A549 (cell line): Measurements from ENCODE around the gene CDK16. TPM values are rescaled to one million over a fixed set of nuclear protein-coding genes. Genes with fewer than 3 reads are reported as not detected.
A peak's percentile ranks its signal among the peaks of the same experiment; 100 is the strongest.

Experiments used
- ATAC-seq, 2 experiments: fragments of 200-7000 bp in 1 of 2; fragments of >200 bp in 1 of 2; cut with Nextera tagmentation in 1 of 2; cut with Tn5 transposase in 1 of 2; 3 replicates each; pipeline versions ENCODE4 v1.8.0 to v1.9.1; 2018 to 2020; ENCODE audit warnings: mild to moderate bottlenecking in 1 of 2, moderate library complexity in 1 of 2
- CTCF ChIA-PET: fragments of 300-600 bp; sonication (Branson Sonifier 250); formaldehyde crosslinking; extraction: SDS; loops from one replicate; lab custom pipeline; 2021; ENCODE audit warnings: antibody characterized with exemption, inconsistent platforms; lab: Yijun Ruan, JAX
- POLR2A ChIA-PET: fragments of 350-600 bp; formaldehyde crosslinking; extraction: SDS; loops from one replicate; lab custom pipeline; 2021; ENCODE audit warnings: antibody characterized with exemption, inconsistent platforms; lab: Yijun Ruan, JAX
- DNase-seq, 2 experiments: peaks; one replicate each; pipeline versions ENCODE4 v3.0.0 to v3.0.0-alpha.2; 2011 to 2016; ENCODE audit warnings: low read depth in 1 of 2, low spot score in 1 of 2
- FAIRE-seq: peaks from 2 replicates; lab custom pipeline; 2011; peaks lifted over from hg19 to GRCh38; lab: Jason Lieb, UNC
- H3K27ac ChIP-seq, 2 experiments: fragments of >200 bp; sonication (Bioruptor Twin); formaldehyde crosslinking; 3 replicates each; pipeline ENCODE4 v1.5.1; 2016 to 2017
- H3K4me1 ChIP-seq: fragments of >200 bp; sonication (Bioruptor Twin); formaldehyde crosslinking; 3 replicates; pipeline ENCODE4 v1.6.1; 2016
- H3K4me2 ChIP-seq: fragments of >200 bp; sonication (Bioruptor Twin); formaldehyde crosslinking; 3 replicates; pipeline ENCODE4 v1.6.1; 2016
- H3K4me3 ChIP-seq: fragments of >200 bp; sonication (Bioruptor Twin); formaldehyde crosslinking; 3 replicates; pipeline ENCODE4 v1.5.1; 2016
- H3K9me3 ChIP-seq: fragments of >200 bp; sonication (Bioruptor Twin); formaldehyde crosslinking; 3 replicates; pipeline ENCODE4 v1.6.1; 2016
- EP300 ChIP-seq, 2 experiments: fragments of >200 bp; sonication (Bioruptor Twin); formaldehyde crosslinking; IDR thresholded peaks; 2 replicates in 1 of 2; 3 replicates in 1 of 2; pipeline ENCODE4 v1.6.1; 2016 to 2017
- FOSL2 ChIP-seq, 2 experiments: fragments of 450-650 bp in 1 of 2; fragments of >200 bp in 1 of 2; sonication (Bioruptor Twin) in 1 of 2; formaldehyde crosslinking; IDR thresholded peaks; 2 replicates each; pipeline versions ENCODE4 v1.5.0 to v1.6.1; 2016 to 2020; ENCODE audit warnings: mild to moderate bottlenecking in 1 of 2, moderate library complexity in 1 of 2
- GATA3 ChIP-seq: IDR thresholded peaks from 2 replicates; pipeline ENCODE4 v1.6.1; 2012; ENCODE audit warnings: borderline replicate concordance
- HEYL ChIP-seq: fragments of 250-450 bp; sonication (Bioruptor Pico); IDR thresholded peaks from 2 replicates; pipeline ENCODE4 v1.8.0; 2021; ENCODE audit warnings: mild to moderate bottlenecking, moderate library complexity
- KDM1A ChIP-seq: fragments of 200-600 bp; sonication (generic); IDR thresholded peaks from 2 replicates; pipeline ENCODE4 v1.6.1; 2016; ENCODE audit warnings: low read depth, mild to moderate bottlenecking
- MAZ ChIP-seq: fragments of 150-350 bp; IDR thresholded peaks from 2 replicates; pipeline ENCODE4 v1.6.1; 2014; ENCODE audit warnings: antibody characterized with exemption, low read depth, low read length, borderline replicate concordance
- RCOR1 ChIP-seq: fragments of 150-350 bp; IDR thresholded peaks from 2 replicates; pipeline ENCODE4 v1.6.1; 2014; ENCODE audit warnings: antibody characterized with exemption, low read length, low read depth
- TP53 ChIP-seq: fragments of 250-450 bp; sonication (Bioruptor Pico); IDR thresholded peaks from 2 replicates; pipeline ENCODE4 v1.5.0; 2021; ENCODE audit warnings: mild to moderate bottlenecking, moderate library complexity
- ZC3H11A ChIP-seq: fragments of 450-650 bp; IDR thresholded peaks from 2 replicates; pipeline ENCODE4 v1.6.1; 2014; ENCODE audit warnings: antibody characterized with exemption, mild to moderate bottlenecking
- WGBS: methylation state at CpG from one replicate; pipeline ENCODE4 v1.1.6; 2017; ENCODE audit errors: missing lambda C conversion rate; 5-methylcytosine and 5-hydroxymethylcytosine counted together
- polyA plus RNA-seq, 4 experiments: library from polyadenylated mRNA; depleted of rRNA in 3 of 4; stranded (reverse); fragments of >200 nt; fragmentation: RNase III in 1 of 4; extraction: RNeasy Plus Mini Kit Qiagen cat#74134 plus additional on column Dnase treatment in 1 of 4; gene quantifications; 2 replicates in 3 of 4; 3 replicates in 1 of 4; pipeline ENCODE4 v1.2.3, GENCODE V29; 2011 to 2017
- TF ChIP-seq, protein P1 (sequence below): IDR thresholded peaks from 2 replicates; pipeline ENCODE4 v1.6.1; 2012
- TF ChIP-seq, protein P2 (sequence below): fragments of 450-650 bp; IDR thresholded peaks from 2 replicates; pipeline ENCODE4 v1.6.1; 2014; ENCODE audit warnings: antibody characterized with exemption
- TF ChIP-seq, protein P3 (sequence below): fragments of >200 bp; sonication (Bioruptor Twin); formaldehyde crosslinking; IDR thresholded peaks from 2 replicates; pipeline ENCODE4 v1.6.1; 2016
- TF ChIP-seq, protein P4 (sequence below): fragments of 250-450 bp; sonication (Bioruptor Pico); IDR thresholded peaks from 2 replicates; pipeline ENCODE4 v1.5.0; 2021; ENCODE audit warnings: mild to moderate bottlenecking, moderate library complexity, borderline replicate concordance
- TF ChIP-seq, protein P5 (sequence below): IDR thresholded peaks from 2 replicates; pipeline ENCODE4 v1.6.1; 2012

CDK16 gene
- polyA plus RNA-seq, 2 of the 4 experiments (the other 2 are of a cell fraction), result 105 to 111 TPM

DNA sequence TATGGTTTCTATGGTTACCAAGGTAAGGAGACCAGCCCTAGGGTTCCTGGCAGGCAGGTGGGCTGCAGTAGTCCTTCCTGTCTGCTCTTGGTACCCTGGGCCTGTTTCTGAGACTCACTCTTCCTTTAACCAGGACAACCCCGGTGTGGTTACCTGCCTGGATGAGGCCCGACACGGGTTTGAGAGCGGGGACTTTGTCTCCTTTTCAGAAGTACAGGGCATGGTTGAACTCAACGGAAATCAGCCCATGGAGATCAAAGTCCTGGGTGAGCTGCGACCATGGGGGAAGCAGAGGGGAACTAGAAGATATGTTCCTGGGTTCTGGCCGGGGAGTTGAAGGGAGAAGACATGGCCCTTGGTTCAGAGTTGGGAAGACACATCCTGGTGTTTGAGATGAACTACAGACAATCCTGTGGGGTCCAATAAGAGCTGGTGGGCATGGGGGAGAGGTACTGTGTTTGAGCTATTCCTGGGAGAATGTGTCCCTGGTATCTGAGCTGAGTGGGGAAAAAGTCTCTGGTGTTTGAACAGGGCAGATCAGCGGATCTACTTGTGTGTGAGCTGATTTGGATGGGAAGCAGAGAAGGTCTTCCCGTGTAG is 17.0 kb upstream of the CDK16 start:
- 93% methylated on average over 5 of the region's 9 CpGs for WGBS
- no peak for DNase-seq
- no peak for TF ChIP-seq TP53
- no peak for TF ChIP-seq FOSL2 (IDR thresholded peaks at IDR 0.05)
- TF ChIP-seq FOSL2 (CRISPR knock-in tag; IDR thresholded peaks at IDR 0.05), result no peak
- no peak for TF ChIP-seq ZC3H11A
- no peak for TF ChIP-seq MAZ
- TF ChIP-seq, protein P1, sequence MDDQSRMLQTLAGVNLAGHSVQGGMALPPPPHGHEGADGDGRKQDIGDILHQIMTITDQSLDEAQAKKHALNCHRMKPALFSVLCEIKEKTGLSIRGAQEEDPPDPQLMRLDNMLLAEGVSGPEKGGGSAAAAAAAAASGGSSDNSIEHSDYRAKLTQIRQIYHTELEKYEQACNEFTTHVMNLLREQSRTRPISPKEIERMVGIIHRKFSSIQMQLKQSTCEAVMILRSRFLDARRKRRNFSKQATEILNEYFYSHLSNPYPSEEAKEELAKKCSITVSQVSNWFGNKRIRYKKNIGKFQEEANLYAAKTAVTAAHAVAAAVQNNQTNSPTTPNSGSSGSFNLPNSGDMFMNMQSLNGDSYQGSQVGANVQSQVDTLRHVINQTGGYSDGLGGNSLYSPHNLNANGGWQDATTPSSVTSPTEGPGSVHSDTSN, result no peak
- no peak for TF ChIP-seq GATA3
- TF ChIP-seq, protein P2, sequence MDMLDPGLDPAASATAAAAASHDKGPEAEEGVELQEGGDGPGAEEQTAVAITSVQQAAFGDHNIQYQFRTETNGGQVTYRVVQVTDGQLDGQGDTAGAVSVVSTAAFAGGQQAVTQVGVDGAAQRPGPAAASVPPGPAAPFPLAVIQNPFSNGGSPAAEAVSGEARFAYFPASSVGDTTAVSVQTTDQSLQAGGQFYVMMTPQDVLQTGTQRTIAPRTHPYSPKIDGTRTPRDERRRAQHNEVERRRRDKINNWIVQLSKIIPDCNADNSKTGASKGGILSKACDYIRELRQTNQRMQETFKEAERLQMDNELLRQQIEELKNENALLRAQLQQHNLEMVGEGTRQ, result no peak
- TF ChIP-seq, protein P3, sequence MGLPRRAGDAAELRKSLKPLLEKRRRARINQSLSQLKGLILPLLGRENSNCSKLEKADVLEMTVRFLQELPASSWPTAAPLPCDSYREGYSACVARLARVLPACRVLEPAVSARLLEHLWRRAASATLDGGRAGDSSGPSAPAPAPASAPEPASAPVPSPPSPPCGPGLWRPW, result no peak
- TF ChIP-seq, all 56 proteins: peak for 0
- no peaks in the 10 kb centered on the region for H3K9me3 ChIP-seq
- H3K27ac ChIP-seq, result peak overlapping the region in 1 of 2 experiments; percentile 86; a peak in 4 of 6 replicates
- ChIA-PET POLR2A (interaction anchor here (0.8 kb wide), 1 partner anchor 16 kb away, joined by 3 read pairs; no protein-coding TSS in a partner anchor), CTCF (interaction anchor here (1.0 to 7.7 kb wide), 7 partner anchors 9 to 444 kb away, joined by 3 to 52 read pairs (median 4); no protein-coding TSS in a partner anchor)
- FAIRE-seq (no peak), ATAC-seq (no peak)
- H3K4me3 ChIP-seq, result no peak overlapping the region
- peaks cover 54% of the 10 kb centered on the region for H3K4me1 ChIP-seq
- H3K4me2 ChIP-seq, result no peak overlapping the region; the same call in 2 of the 3 replicates

DNA sequence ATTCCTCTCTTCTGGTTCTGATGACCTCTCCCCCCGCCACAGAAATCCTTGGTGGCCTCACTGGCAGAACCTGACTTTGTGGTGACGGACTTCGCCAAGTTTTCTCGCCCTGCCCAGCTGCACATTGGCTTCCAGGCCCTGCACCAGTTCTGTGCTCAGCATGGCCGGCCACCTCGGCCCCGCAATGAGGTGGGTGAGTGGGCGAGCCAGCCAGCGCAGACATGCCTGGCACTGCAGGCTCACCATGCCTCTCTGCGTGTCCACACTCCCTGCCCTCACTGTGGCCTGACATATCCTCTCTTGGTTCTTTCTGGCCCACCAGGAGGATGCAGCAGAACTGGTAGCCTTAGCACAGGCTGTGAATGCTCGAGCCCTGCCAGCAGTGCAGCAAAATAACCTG is 16.2 kb upstream of the CDK16 start:
- TF ChIP-seq RCOR1 (no peak), HEYL (CRISPR knock-in tag) (no peak)
- TF ChIP-seq, protein P4, sequence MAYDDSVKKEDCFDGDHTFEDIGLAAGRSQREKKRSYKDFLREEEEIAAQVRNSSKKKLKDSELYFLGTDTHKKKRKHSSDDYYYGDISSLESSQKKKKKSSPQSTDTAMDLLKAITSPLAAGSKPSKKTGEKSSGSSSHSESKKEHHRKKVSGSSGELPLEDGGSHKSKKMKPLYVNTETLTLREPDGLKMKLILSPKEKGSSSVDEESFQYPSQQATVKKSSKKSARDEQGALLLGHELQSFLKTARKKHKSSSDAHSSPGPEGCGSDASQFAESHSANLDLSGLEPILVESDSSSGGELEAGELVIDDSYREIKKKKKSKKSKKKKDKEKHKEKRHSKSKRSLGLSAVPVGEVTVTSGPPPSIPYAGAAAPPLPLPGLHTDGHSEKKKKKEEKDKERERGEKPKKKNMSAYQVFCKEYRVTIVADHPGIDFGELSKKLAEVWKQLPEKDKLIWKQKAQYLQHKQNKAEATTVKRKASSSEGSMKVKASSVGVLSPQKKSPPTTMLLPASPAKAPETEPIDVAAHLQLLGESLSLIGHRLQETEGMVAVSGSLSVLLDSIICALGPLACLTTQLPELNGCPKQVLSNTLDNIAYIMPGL (CRISPR knock-in tag), result no peak
- TF ChIP-seq, protein P5, sequence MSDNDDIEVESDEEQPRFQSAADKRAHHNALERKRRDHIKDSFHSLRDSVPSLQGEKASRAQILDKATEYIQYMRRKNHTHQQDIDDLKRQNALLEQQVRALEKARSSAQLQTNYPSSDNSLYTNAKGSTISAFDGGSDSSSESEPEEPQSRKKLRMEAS, result no peak
- DNase-seq (no peak), ATAC-seq (no peak), FAIRE-seq (no peak)
- no peak overlapping the region for H3K4me3 ChIP-seq
- 95% methylated on average over 4 of the region's 11 CpGs for WGBS
- CTCF ChIA-PET, result interaction anchor here (1.0 to 1.2 kb wide), 3 partner anchors 15 to 443 kb away, joined by 3 to 4 read pairs (median 3); no protein-coding TSS in a partner anchor
- H3K27ac ChIP-seq, result no peak overlapping the region
- peaks cover 45% of the 10 kb centered on the region for H3K4me1 ChIP-seq
- POLR2A ChIA-PET, result no interaction called here
- H3K4me2 ChIP-seq, result no peak overlapping the region
- no peaks in the 10 kb centered on the region for H3K9me3 ChIP-seq

DNA sequence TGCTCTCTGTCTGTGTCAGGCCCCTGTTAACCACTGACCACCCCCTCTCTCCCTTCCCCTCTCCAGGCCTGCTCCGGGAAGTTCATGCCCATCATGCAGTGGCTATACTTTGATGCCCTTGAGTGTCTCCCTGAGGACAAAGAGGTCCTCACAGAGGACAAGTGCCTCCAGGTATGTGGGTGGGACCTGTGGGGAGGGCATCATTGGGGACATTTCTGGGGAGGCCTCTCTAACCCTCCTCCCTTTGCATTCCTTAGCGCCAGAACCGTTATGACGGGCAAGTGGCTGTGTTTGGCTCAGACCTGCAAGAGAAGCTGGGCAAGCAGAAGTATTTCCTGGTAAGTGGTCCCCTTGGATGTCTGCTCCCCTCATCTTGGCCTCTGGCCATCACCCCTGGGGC is 15.6 kb upstream of the CDK16 start:
- TF ChIP-seq KDM1A (no peak), EP300 (IDR thresholded peaks at IDR 0.05) (no peak)
- Histone ChIP-seq H3K4me2 (no peak overlapping the region), H3K4me3 (no peak overlapping the region), H3K9me3 (no peaks in the 10 kb centered on the region), H3K4me1 (peaks cover 39% of the 10 kb centered on the region), H3K27ac (no peak overlapping the region)
- FAIRE-seq, result no peak
- no peak for ATAC-seq
- ChIA-PET POLR2A (no interaction called here), CTCF (no interaction called here)
- DNase-seq, result no peak
- WGBS, result 67% methylated on average over 4 of the region's 4 CpGs
